Measurements from ENCODE around the gene KCNQ1.

Gene KCNQ1

DNA sequence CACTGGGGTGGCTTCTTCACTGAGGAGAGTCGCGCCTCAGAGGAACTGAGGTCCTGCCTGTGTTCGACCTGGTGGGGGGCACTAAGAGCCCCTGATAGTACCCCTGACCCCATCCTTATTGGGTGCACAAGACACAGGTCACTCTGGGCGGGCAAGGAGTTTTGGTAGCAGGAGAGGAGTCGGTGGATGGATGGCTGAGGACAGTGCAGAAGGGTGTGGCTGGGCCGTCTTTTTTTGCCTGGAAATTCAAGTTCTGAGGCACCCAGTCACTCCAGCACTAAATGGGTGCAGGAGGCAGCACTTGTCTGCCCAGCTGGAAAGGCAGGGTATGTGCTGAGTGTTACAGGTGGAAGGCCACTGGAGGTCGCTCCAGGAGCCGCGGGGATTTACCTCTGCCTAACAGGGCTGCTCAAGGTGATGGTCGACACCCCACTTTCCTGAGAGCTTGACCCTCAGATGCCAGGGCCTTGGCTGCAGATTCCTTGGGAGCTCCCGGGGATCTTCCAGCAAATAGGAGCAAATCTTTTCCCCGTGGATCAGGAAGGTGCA is 43.3 kb upstream of the KCNQ1 start:
- H3K4me3 ChIP-seq (ENCODE audit: low read length in 2 of 2): peak overlapping the region; percentile 89 to 90
- H3K4me1 ChIP-seq (ENCODE audit: control insufficient read depth in 2 of 2, insufficient read depth in 2 of 2, low read length in 2 of 2): peaks cover 23 to 25% of the 10 kb centered on the region in 2 donors
- peaks cover 10 to 21% of the 10 kb centered on the region in 2 donors for H3K36me3 ChIP-seq (ENCODE audit: control insufficient read depth in 2 of 2, insufficient read depth in 2 of 2, low read length in 2 of 2)
- no peaks in the 10 kb centered on the region for H3K27me3 ChIP-seq (ENCODE audit: control insufficient read depth in 2 of 2, insufficient read depth in 2 of 2, low read length in 2 of 2)
- peak overlapping the region; percentile 84 to 86 for H3K9ac ChIP-seq (ENCODE audit: low read depth in 1 of 2, low read length in 2 of 2)
- H3K9me3 ChIP-seq (ENCODE audit: control insufficient read depth in 2 of 2, low read length in 2 of 2): no peaks in the 10 kb centered on the region
- no peak overlapping the region for H3K27ac ChIP-seq (ENCODE audit: low read depth in 2 of 2, low read length in 2 of 2)

DNA sequence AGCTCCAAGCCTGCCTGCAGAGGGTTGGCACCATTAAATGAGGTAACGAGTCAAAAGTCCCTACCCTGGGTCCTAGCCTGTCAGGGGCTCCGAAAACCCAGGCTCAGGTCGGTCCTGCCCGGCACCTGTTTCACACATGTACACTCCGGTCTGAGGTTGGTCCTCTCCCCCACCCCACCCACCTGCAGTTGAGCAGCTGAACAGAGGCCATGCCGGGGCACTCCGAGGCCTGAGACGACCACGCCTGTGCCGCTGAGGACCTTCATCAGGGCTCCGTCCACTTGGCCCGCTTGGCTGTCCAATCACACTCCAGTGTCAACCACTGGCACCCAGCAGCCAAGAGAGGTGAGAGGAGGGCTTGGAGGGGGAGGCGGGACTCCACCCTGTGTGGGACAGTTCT is 42.7 kb upstream of the KCNQ1 start:
- Histone ChIP-seq H3K27me3 (ENCODE audit: control insufficient read depth in 2 of 2, insufficient read depth in 2 of 2, low read length in 2 of 2) (peaks cover 0 to under 1% of the 10 kb centered on the region in 2 donors), H3K9ac (ENCODE audit: low read depth in 1 of 2, low read length in 2 of 2) (no peak overlapping the region), H3K4me3 (ENCODE audit: low read length in 2 of 2) (peak overlapping the region in 1 of 2 donors; percentile 89), H3K4me1 (ENCODE audit: control insufficient read depth in 2 of 2, insufficient read depth in 2 of 2, low read length in 2 of 2) (peaks cover 23 to 25% of the 10 kb centered on the region in 2 donors), H3K9me3 (ENCODE audit: control insufficient read depth in 2 of 2, low read length in 2 of 2) (no peaks in the 10 kb centered on the region), H3K36me3 (ENCODE audit: control insufficient read depth in 2 of 2, insufficient read depth in 2 of 2, low read length in 2 of 2) (peaks cover 8 to 21% of the 10 kb centered on the region in 2 donors), H3K27ac (ENCODE audit: low read depth in 2 of 2, low read length in 2 of 2) (no peak overlapping the region)

DNA sequence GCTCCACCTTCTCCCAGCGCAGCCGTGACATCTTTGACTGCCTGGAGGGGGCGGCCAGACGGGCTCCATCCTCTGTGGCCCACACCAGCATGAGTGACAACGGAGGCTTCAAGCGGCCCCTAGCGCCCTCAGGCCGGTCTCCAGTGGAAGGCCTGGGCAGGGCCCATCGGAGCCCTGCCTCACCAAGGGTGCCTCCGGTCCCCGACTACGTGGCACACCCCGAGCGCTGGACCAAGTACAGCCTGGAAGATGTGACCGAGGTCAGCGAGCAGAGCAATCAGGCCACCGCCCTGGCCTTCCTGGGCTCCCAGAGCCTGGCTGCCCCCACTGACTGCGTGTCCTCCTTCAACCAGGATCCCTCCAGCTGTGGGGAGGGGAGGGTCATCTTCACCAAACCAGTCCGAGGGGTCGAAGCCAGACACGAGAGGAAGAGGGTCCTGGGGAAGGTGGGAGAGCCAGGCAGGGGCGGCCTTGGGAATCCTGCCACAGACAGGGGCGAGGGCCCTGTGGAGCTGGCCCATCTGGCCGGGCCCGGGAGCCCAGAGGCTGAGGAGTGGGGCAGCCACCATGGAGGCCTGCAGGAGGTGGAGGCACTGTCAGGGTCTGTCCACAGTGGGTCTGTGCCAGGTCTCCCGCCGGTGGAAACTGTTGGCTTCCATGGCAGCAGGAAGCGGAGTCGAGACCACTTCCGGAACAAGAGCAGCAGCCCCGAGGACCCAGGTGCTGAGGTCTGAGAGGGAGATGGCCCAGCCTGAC is 41.7 kb upstream of the KCNQ1 start:
- Histone ChIP-seq H3K27ac (ENCODE audit: low read depth in 2 of 2, low read length in 2 of 2) (no peak overlapping the region), H3K4me1 (ENCODE audit: control insufficient read depth in 2 of 2, insufficient read depth in 2 of 2, low read length in 2 of 2) (peaks cover 23 to 25% of the 10 kb centered on the region in 2 donors), H3K9ac (ENCODE audit: low read depth in 1 of 2, low read length in 2 of 2) (no peak overlapping the region), H3K4me3 (ENCODE audit: low read length in 2 of 2) (no peak overlapping the region), H3K36me3 (ENCODE audit: control insufficient read depth in 2 of 2, insufficient read depth in 2 of 2, low read length in 2 of 2) (peaks cover 8 to 21% of the 10 kb centered on the region in 2 donors), H3K27me3 (ENCODE audit: control insufficient read depth in 2 of 2, insufficient read depth in 2 of 2, low read length in 2 of 2) (peaks cover 0 to 8% of the 10 kb centered on the region in 2 donors), H3K9me3 (ENCODE audit: control insufficient read depth in 2 of 2, low read length in 2 of 2) (no peaks in the 10 kb centered on the region)

DNA sequence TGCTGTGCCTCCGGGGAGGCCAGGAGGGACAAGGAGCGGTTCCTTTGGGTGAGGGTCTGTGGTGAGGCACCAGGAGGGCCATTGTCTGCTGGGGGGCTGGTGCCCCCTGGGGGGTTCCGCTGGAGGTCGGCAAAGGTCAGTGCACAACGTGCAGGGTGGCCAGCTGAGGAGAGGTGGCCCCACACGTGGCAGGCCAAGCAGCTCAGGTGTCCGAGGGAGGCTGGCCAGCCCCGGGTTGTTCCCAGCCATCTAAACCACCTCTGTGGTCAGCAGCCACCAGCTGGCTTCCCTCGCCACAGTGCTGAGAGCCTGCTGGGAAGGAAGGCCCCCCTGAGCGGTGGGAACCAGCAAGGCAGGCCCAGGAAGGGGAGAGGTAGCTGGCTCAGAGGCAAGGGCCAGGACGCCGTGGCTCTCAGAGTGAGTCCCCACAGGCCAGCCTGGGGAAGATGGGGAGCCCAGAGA is 40.0 kb upstream of the KCNQ1 start:
- Histone ChIP-seq H3K9ac (ENCODE audit: low read depth in 1 of 2, low read length in 2 of 2) (no peak overlapping the region), H3K27ac (ENCODE audit: low read depth in 2 of 2, low read length in 2 of 2) (no peak overlapping the region), H3K4me3 (ENCODE audit: low read length in 2 of 2) (no peak overlapping the region), H3K27me3 (ENCODE audit: control insufficient read depth in 2 of 2, insufficient read depth in 2 of 2, low read length in 2 of 2) (peaks cover 5 to 21% of the 10 kb centered on the region in 2 donors), H3K4me1 (ENCODE audit: control insufficient read depth in 2 of 2, insufficient read depth in 2 of 2, low read length in 2 of 2) (peaks cover 12 to 13% of the 10 kb centered on the region in 2 donors), H3K36me3 (ENCODE audit: control insufficient read depth in 2 of 2, insufficient read depth in 2 of 2, low read length in 2 of 2) (peaks cover 8 to 21% of the 10 kb centered on the region in 2 donors), H3K9me3 (ENCODE audit: control insufficient read depth in 2 of 2, low read length in 2 of 2) (no peaks in the 10 kb centered on the region)

DNA sequence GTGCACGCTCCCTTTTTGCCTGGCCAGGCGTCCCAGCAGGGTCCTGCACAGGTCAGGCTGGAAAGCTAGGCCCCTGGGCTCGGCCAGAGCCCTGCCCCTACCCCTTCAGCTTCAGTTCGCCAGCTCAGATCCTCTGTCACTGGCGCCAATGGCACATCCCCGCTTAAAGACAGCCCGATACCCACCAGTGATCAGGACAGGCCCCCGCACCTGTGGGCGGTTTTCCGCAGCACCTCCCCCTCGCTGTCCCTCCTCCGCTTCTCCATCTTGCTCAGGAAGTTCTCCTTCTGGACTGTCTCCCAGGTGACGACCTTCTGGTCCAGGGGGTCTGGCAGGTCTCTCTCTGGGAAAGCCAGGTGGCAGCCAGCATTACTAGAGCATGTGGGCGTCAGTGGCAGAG is 38.4 kb upstream of the KCNQ1 start:
- H3K4me1 ChIP-seq (ENCODE audit: control insufficient read depth in 2 of 2, insufficient read depth in 2 of 2, low read length in 2 of 2): peaks cover 8% of the 10 kb centered on the region in 2 donors
- H3K4me3 ChIP-seq (ENCODE audit: low read length in 2 of 2): no peak overlapping the region
- peaks cover 5 to 22% of the 10 kb centered on the region in 2 donors for H3K27me3 ChIP-seq (ENCODE audit: control insufficient read depth in 2 of 2, insufficient read depth in 2 of 2, low read length in 2 of 2)
- H3K36me3 ChIP-seq (ENCODE audit: control insufficient read depth in 2 of 2, insufficient read depth in 2 of 2, low read length in 2 of 2): peaks cover 8 to 21% of the 10 kb centered on the region in 2 donors
- no peak overlapping the region for H3K27ac ChIP-seq (ENCODE audit: low read depth in 2 of 2, low read length in 2 of 2)
- no peaks in the 10 kb centered on the region for H3K9me3 ChIP-seq (ENCODE audit: control insufficient read depth in 2 of 2, low read length in 2 of 2)
- H3K9ac ChIP-seq (ENCODE audit: low read depth in 1 of 2, low read length in 2 of 2): no peak overlapping the region

DNA sequence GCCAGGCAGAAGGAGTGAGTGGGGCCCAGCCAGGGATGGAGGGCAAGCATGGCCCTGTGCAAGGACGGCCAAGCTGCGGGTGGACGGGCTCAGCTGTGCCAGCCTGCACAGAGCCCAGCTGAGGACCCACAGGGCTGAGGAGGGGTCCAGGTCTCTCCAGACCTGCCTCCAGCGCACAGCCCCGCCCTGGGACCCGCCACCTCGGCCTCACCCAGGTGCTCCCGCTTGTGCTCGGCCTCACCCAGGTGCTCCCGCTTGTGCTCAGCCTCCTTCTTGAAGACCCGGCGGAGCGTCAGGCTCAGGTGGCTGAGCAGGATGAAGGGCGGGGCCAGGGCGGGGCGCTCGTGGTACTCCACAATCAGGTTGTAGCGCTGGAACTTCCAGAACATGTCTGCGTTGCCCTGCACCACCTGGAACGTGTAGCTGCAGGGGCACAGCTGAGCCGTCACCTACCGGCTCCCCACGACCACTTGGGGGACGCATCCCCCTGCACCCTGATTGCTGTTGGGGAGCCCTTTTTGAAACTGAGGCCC is 37.9 kb upstream of the KCNQ1 start:
- Histone ChIP-seq H3K4me1 (ENCODE audit: control insufficient read depth in 2 of 2, insufficient read depth in 2 of 2, low read length in 2 of 2) (peaks cover 3% of the 10 kb centered on the region in 2 donors), H3K27ac (ENCODE audit: low read depth in 2 of 2, low read length in 2 of 2) (no peak overlapping the region), H3K36me3 (ENCODE audit: control insufficient read depth in 2 of 2, insufficient read depth in 2 of 2, low read length in 2 of 2) (peaks cover 8 to 21% of the 10 kb centered on the region in 2 donors), H3K4me3 (ENCODE audit: low read length in 2 of 2) (no peak overlapping the region), H3K9ac (ENCODE audit: low read depth in 1 of 2, low read length in 2 of 2) (no peak overlapping the region), H3K27me3 (ENCODE audit: control insufficient read depth in 2 of 2, insufficient read depth in 2 of 2, low read length in 2 of 2) (peaks cover 5 to 22% of the 10 kb centered on the region in 2 donors), H3K9me3 (ENCODE audit: control insufficient read depth in 2 of 2, low read length in 2 of 2) (no peaks in the 10 kb centered on the region)

DNA sequence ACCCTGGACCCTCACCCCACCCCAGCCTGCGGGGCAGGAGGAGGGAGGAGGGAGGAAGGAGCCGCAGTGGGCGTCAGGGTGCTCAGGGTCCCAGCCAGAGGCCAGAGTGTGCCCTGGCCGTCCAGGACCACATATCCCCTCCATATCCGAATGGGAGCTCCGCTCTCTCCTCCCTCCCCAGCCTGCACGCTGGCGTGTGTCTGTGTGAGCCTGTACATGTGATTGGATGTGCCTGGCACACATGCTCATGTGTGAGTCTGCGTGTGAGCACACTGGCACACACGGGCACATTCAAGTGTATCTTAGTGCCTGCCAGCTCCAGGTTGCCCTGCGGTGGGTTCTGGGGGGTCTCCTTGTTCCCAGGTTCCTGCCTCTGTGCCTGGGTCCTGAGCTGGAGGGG is 36.1 kb upstream of the KCNQ1 start:
- H3K36me3 ChIP-seq (ENCODE audit: control insufficient read depth in 2 of 2, insufficient read depth in 2 of 2, low read length in 2 of 2): peaks cover 0 to 5% of the 10 kb centered on the region in 2 donors
- H3K4me3 ChIP-seq (ENCODE audit: low read length in 2 of 2): no peak overlapping the region
- peaks cover 5 to 22% of the 10 kb centered on the region in 2 donors for H3K27me3 ChIP-seq (ENCODE audit: control insufficient read depth in 2 of 2, insufficient read depth in 2 of 2, low read length in 2 of 2)
- no peak overlapping the region for H3K9ac ChIP-seq (ENCODE audit: low read depth in 1 of 2, low read length in 2 of 2)
- no peaks in the 10 kb centered on the region for H3K9me3 ChIP-seq (ENCODE audit: control insufficient read depth in 2 of 2, low read length in 2 of 2)
- H3K4me1 ChIP-seq (ENCODE audit: control insufficient read depth in 2 of 2, insufficient read depth in 2 of 2, low read length in 2 of 2): no peaks in the 10 kb centered on the region
- no peak overlapping the region for H3K27ac ChIP-seq (ENCODE audit: low read depth in 2 of 2, low read length in 2 of 2)

DNA sequence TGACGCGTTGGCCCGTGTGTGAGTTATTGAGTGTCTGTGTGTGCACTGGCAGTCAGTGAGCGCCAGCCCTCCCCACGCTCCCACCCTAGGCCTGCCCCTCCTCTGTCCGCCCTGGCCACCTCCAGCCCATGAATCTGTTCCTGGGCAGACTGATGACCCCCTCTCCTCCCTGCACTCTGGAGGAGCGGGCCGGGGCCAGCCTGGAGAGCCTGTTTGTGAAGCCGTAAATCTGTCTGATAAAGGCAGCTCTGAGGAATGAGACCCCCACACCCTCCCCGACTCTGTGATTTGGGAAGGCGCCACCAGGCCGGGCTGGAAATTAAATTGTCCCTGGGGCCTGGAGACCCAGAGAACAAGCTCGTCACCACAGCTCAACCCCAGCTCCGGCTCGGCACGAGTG is 35.7 kb upstream of the KCNQ1 start:
- no peak overlapping the region for H3K27ac ChIP-seq (ENCODE audit: low read depth in 2 of 2, low read length in 2 of 2)

DNA sequence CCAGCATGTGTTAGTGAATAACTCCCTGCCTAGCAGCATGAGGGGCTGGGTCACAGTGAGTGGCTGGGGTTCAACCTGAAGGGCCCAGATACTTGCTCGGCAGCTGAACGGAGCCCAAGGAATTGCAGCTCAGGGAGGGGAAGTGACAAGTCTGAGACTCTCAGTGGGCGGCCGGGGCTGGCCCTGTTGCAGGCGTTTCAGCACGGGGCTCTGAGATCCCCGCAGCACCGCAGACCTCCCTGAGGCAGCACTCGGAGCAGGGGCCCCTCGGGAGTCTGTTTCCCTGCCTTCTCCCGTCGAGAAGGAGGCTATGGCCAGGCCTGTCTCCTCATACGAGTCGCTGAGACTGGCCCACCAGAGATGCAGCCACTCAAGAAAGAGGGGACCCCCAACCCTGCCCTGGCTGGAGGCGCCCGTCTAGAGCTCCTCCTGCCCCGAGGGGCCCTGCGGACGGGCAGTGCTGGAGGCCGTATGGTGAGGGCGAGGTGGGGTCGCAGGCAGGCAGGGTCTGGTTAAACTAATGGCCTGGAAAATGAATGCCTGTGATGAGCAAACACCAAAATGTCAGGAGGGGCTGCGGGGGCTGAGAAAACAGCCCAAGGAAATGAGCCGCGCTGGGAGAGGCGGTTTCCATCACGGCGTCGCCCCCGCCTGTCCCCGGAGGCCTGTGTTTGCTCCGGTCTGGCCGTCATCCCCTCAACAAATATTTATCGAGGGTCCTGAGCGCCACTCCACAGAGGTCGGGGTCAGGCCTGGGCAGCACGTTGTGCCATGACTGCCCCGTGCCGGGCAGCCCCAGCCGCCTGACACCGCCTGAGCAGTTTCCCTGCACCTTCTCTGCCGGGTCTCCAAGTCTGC is 35.0 kb upstream of the KCNQ1 start:
- H3K27ac ChIP-seq (ENCODE audit: low read depth in 2 of 2, low read length in 2 of 2): no peak overlapping the region
- no peaks in the 10 kb centered on the region for H3K9me3 ChIP-seq (ENCODE audit: control insufficient read depth in 2 of 2, low read length in 2 of 2)
- H3K4me3 ChIP-seq (ENCODE audit: low read length in 2 of 2): no peak overlapping the region
- H3K36me3 ChIP-seq (ENCODE audit: control insufficient read depth in 2 of 2, insufficient read depth in 2 of 2, low read length in 2 of 2): no peaks in the 10 kb centered on the region
- H3K27me3 ChIP-seq (ENCODE audit: control insufficient read depth in 2 of 2, insufficient read depth in 2 of 2, low read length in 2 of 2): peaks cover 5 to 22% of the 10 kb centered on the region in 2 donors
- H3K9ac ChIP-seq (ENCODE audit: low read depth in 1 of 2, low read length in 2 of 2): no peak overlapping the region
- H3K4me1 ChIP-seq (ENCODE audit: control insufficient read depth in 2 of 2, insufficient read depth in 2 of 2, low read length in 2 of 2): no peaks in the 10 kb centered on the region

More for the DNA sequence above, 35.7 kb upstream of the KCNQ1 start:
- no peak overlapping the region for H3K4me3 ChIP-seq (ENCODE audit: low read length in 2 of 2)
- peaks cover 0 to under 1% of the 10 kb centered on the region in 2 donors for H3K36me3 ChIP-seq (ENCODE audit: control insufficient read depth in 2 of 2, insufficient read depth in 2 of 2, low read length in 2 of 2)
- no peak overlapping the region for H3K9ac ChIP-seq (ENCODE audit: low read depth in 1 of 2, low read length in 2 of 2)
- peaks cover 5 to 22% of the 10 kb centered on the region in 2 donors for H3K27me3 ChIP-seq (ENCODE audit: control insufficient read depth in 2 of 2, insufficient read depth in 2 of 2, low read length in 2 of 2)
- no peaks in the 10 kb centered on the region for H3K4me1 ChIP-seq (ENCODE audit: control insufficient read depth in 2 of 2, insufficient read depth in 2 of 2, low read length in 2 of 2)
- no peaks in the 10 kb centered on the region for H3K9me3 ChIP-seq (ENCODE audit: control insufficient read depth in 2 of 2, low read length in 2 of 2)

Data from mucosa of rectum (tissue), 2 donors.